Ishikawa (cell line): Measurements from ENCODE around the gene MBOAT2.

Experiments
- CEBPB ChIP-seq: IDR thresholded peaks from 2 replicates; pipeline ENCODE4 v1.6.1; 2012
- CREB1 ChIP-seq: IDR thresholded peaks from 2 replicates; pipeline ENCODE4 v1.6.1; 2012; ENCODE audit warnings: low read depth
- EGR1 ChIP-seq: IDR thresholded peaks from 2 replicates; pipeline ENCODE4 v1.6.1; 2012
- EP300 ChIP-seq: IDR thresholded peaks from 2 replicates; pipeline ENCODE4 v1.6.1; 2012; ENCODE audit warnings: borderline replicate concordance
- FOXM1 ChIP-seq: IDR thresholded peaks from 2 replicates; pipeline ENCODE4 v1.6.1; 2012; ENCODE audit warnings: low read depth, borderline replicate concordance
- NFIC ChIP-seq: IDR thresholded peaks from 2 replicates; pipeline ENCODE4 v1.6.1; 2012
- RAD21 ChIP-seq: IDR thresholded peaks from 2 replicates; pipeline ENCODE4 v1.6.1; 2012; ENCODE audit warnings: low read depth
- TAF1 ChIP-seq: IDR thresholded peaks from 2 replicates; pipeline ENCODE4 v1.6.1; 2012; ENCODE audit warnings: low read depth, mild to moderate bottlenecking
- TCF12 ChIP-seq: IDR thresholded peaks from 2 replicates; pipeline ENCODE4 v1.6.1; 2012; ENCODE audit warnings: low read depth
- TEAD4 ChIP-seq: IDR thresholded peaks from 2 replicates; pipeline ENCODE4 v1.6.1; 2012
- YY1 ChIP-seq: IDR thresholded peaks from 2 replicates; pipeline ENCODE4 v1.6.1; 2012; ENCODE audit warnings: low read depth
- ZBTB7A ChIP-seq: IDR thresholded peaks from 2 replicates; pipeline ENCODE4 v1.6.1; 2012; ENCODE audit warnings: low read depth
- TF ChIP-seq, protein P1 (sequence below): IDR thresholded peaks from 2 replicates; pipeline ENCODE4 v1.6.1; 2012
- TF ChIP-seq, protein P2 (sequence below): IDR thresholded peaks from 2 replicates; pipeline ENCODE4 v1.6.1; 2012
- TF ChIP-seq, protein P3 (sequence below): IDR thresholded peaks from 2 replicates; pipeline ENCODE4 v1.6.1; 2012; ENCODE audit warnings: low read depth, mild to moderate bottlenecking

MBOAT2 gene

DNA sequence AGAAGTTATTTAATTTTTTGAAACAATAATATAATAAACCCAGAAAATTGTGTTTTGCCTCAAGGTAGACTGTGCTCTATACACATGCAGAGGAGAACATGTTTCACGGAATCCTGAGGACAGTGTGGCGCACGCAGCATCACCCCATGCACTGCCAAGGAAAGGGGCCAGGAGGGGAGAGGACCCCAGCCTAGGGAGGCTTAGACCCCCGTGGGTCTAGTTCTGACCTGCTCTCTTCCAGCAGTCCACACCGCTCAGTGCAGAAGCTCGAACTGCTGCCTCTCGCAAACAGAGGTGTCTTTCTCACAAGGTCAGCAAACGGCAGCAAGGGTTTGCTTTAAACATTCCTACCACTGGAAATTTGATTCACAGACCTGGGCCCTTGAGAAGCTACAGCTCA lies 114.5 kb downstream of the MBOAT2 start:
- TF ChIP-seq, protein P1, sequence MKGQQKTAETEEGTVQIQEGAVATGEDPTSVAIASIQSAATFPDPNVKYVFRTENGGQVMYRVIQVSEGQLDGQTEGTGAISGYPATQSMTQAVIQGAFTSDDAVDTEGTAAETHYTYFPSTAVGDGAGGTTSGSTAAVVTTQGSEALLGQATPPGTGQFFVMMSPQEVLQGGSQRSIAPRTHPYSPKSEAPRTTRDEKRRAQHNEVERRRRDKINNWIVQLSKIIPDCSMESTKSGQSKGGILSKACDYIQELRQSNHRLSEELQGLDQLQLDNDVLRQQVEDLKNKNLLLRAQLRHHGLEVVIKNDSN: no peak
- no peak for TF ChIP-seq ZBTB7A
- TF ChIP-seq EP300: no peak
- TF ChIP-seq FOXM1: no peak
- no peak for TF ChIP-seq CREB1

DNA sequence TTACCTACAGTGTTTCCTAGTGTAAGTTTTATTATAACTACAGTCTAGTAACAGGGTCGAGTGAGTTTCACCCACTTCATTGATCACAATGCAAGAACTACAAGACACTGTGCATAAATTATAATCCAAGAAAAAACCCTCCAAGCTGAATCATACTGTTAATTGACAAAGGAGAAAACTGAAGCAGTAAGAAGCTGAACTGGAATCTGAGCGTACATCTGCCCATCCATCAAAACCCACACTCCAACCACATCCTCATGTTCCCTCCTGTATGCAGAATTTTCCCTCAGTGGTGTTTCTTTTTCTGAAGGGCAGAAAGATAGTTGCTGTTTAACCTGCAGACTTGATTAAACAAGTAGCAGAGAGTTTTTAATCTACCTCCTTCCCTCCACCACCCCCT lies 116.6 kb downstream of the MBOAT2 start:
- TF ChIP-seq TCF12: no peak
- TF ChIP-seq, protein P1: no peak
- TF ChIP-seq FOXM1: no peak
- TF ChIP-seq EGR1: no peak
- no peak for TF ChIP-seq EP300
- no peak for TF ChIP-seq YY1
- TF ChIP-seq TAF1: no peak
- no peak for TF ChIP-seq RAD21
- TF ChIP-seq NFIC: no peak
- TF ChIP-seq, protein P2, sequence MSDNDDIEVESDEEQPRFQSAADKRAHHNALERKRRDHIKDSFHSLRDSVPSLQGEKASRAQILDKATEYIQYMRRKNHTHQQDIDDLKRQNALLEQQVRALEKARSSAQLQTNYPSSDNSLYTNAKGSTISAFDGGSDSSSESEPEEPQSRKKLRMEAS: no peak
- no peak for TF ChIP-seq TEAD4
- TF ChIP-seq CREB1: no peak
- TF ChIP-seq ZBTB7A: no peak
- TF ChIP-seq, protein P3, sequence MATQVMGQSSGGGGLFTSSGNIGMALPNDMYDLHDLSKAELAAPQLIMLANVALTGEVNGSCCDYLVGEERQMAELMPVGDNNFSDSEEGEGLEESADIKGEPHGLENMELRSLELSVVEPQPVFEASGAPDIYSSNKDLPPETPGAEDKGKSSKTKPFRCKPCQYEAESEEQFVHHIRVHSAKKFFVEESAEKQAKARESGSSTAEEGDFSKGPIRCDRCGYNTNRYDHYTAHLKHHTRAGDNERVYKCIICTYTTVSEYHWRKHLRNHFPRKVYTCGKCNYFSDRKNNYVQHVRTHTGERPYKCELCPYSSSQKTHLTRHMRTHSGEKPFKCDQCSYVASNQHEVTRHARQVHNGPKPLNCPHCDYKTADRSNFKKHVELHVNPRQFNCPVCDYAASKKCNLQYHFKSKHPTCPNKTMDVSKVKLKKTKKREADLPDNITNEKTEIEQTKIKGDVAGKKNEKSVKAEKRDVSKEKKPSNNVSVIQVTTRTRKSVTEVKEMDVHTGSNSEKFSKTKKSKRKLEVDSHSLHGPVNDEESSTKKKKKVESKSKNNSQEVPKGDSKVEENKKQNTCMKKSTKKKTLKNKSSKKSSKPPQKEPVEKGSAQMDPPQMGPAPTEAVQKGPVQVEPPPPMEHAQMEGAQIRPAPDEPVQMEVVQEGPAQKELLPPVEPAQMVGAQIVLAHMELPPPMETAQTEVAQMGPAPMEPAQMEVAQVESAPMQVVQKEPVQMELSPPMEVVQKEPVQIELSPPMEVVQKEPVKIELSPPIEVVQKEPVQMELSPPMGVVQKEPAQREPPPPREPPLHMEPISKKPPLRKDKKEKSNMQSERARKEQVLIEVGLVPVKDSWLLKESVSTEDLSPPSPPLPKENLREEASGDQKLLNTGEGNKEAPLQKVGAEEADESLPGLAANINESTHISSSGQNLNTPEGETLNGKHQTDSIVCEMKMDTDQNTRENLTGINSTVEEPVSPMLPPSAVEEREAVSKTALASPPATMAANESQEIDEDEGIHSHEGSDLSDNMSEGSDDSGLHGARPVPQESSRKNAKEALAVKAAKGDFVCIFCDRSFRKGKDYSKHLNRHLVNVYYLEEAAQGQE: no peak
- TF ChIP-seq CEBPB: no peak

DNA sequence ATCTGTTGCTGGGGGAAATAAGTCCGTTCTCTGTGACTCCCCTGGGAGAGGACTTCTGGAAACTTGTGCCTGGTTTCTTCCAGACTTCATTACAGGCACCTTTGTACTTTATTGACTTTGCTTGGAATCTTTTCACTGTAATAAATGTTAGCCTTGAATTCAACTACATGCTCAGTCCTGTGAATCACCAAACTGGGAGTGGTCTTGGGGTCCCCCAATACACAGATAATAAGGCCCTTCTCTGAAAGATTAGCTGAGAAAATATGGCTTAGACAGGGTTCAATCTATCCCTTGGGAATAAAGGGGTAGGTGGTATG lies 117.3 kb downstream of the MBOAT2 start:
- TF ChIP-seq CREB1 (no peak), TCF12 (no peak), RAD21 (no peak), NFIC (no peak), YY1 (no peak), EP300 (no peak), CEBPB (no peak)
- TF ChIP-seq, protein P2: no peak

DNA sequence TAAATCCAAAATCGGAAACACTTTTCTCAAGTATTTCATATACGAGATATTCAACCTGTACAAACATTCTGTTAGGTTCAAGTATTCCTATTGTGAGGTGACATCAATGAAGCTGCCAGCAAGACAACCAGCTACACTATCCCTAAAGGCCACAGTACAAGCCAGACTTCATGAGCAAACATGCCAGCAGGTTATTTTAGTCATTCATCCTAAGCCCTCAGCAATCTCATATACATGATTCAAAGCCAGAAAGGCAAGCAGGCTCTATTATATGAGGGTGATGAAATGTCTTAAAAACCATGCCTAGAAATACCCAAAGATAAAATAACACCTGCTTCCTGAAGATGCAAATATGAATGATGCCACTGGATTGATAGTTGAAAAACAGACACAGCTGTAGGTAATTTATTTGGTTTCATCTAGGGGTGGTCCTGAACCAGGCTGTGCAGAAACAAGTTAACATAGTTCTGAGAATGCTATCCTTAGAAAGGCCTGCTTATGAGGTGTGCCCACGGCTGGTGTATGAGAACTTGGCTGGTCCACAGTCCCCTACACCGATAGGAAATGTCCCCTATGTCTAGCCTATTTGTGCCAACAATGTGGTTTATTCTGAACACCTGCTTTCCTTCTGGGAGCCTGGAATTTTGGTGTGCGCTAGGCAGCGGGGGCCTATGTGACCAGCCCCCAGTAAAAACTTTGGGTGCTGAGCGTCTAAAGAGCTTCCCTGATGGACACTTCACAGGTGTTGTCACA lies 117.9 kb downstream of the MBOAT2 start:
- TF ChIP-seq, protein P2: no peak
- TF ChIP-seq TAF1 (no peak), EP300 (no peak), TEAD4 (no peak), EGR1 (no peak), CREB1 (no peak)

DNA sequence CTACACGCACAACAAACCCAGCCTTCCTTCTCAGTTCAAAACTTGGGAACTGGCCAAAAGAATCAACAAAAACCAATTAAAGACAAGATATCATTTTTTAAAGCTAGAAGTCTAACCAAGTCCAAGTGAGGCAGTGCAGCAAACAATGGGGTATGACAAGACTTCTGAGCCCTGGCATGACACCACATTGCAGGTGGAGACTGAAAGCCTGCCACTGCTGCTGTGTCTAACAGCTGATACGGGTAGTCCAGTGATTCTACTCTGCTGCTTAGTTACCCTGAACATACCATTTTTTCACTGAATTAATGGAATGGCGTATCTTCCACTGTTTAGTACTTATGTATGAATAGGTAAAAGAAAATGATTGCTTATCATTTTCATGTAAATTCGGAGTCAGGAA lies 118.7 kb downstream of the MBOAT2 start:
- TF ChIP-seq CEBPB (no peak), RAD21 (no peak), TAF1 (no peak), NFIC (no peak), ZBTB7A (no peak), TCF12 (no peak), EGR1 (no peak)
- TF ChIP-seq, protein P3: no peak
- TF ChIP-seq, protein P1: no peak

DNA sequence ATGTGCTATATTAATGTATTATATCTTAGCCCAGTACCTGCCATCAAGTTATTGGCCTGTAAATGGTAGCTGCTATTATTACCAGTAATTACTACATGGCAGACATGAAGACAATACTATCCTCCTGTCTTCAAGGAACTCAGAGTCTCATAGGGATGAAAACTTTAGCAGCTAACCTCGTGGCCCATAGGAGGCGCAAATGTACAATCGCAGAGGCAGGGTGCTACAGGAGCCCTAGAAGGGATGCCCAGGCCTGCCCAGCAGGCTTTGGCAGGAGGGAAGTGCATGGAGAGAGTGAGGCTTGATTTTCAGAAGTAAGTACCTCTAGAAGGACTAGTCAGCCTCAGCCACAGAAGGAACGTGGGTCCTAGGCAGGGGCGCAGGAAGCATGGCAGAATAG lies 121.4 kb downstream of the MBOAT2 start:
- TF ChIP-seq CREB1 (no peak), EP300 (no peak), EGR1 (no peak), RAD21 (peak; percentile 63), CEBPB (no peak), TAF1 (no peak), NFIC (no peak)
- TF ChIP-seq, protein P3: no peak
